Measurements from ENCODE around the gene GPR15.

Gene GPR15

DNA sequence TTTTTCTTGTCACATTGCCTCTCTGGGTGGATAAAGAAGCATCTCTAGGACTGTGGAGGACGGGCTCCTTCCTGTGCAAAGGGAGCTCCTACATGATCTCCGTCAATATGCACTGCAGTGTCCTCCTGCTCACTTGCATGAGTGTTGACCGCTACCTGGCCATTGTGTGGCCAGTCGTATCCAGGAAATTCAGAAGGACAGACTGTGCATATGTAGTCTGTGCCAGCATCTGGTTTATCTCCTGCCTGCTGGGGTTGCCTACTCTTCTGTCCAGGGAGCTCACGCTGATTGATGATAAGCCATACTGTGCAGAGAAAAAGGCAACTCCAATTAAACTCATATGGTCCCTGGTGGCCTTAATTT is 478 bp downstream of the GPR15 start:
- TF ChIP-seq, protein P1, sequence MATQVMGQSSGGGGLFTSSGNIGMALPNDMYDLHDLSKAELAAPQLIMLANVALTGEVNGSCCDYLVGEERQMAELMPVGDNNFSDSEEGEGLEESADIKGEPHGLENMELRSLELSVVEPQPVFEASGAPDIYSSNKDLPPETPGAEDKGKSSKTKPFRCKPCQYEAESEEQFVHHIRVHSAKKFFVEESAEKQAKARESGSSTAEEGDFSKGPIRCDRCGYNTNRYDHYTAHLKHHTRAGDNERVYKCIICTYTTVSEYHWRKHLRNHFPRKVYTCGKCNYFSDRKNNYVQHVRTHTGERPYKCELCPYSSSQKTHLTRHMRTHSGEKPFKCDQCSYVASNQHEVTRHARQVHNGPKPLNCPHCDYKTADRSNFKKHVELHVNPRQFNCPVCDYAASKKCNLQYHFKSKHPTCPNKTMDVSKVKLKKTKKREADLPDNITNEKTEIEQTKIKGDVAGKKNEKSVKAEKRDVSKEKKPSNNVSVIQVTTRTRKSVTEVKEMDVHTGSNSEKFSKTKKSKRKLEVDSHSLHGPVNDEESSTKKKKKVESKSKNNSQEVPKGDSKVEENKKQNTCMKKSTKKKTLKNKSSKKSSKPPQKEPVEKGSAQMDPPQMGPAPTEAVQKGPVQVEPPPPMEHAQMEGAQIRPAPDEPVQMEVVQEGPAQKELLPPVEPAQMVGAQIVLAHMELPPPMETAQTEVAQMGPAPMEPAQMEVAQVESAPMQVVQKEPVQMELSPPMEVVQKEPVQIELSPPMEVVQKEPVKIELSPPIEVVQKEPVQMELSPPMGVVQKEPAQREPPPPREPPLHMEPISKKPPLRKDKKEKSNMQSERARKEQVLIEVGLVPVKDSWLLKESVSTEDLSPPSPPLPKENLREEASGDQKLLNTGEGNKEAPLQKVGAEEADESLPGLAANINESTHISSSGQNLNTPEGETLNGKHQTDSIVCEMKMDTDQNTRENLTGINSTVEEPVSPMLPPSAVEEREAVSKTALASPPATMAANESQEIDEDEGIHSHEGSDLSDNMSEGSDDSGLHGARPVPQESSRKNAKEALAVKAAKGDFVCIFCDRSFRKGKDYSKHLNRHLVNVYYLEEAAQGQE (IDR thresholded peaks at IDR 0.05; ENCODE audit: insufficient replicate concordance, low read depth), result no peak
- TF ChIP-seq, protein P2, sequence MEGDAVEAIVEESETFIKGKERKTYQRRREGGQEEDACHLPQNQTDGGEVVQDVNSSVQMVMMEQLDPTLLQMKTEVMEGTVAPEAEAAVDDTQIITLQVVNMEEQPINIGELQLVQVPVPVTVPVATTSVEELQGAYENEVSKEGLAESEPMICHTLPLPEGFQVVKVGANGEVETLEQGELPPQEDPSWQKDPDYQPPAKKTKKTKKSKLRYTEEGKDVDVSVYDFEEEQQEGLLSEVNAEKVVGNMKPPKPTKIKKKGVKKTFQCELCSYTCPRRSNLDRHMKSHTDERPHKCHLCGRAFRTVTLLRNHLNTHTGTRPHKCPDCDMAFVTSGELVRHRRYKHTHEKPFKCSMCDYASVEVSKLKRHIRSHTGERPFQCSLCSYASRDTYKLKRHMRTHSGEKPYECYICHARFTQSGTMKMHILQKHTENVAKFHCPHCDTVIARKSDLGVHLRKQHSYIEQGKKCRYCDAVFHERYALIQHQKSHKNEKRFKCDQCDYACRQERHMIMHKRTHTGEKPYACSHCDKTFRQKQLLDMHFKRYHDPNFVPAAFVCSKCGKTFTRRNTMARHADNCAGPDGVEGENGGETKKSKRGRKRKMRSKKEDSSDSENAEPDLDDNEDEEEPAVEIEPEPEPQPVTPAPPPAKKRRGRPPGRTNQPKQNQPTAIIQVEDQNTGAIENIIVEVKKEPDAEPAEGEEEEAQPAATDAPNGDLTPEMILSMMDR (IDR thresholded peaks at IDR 0.05; ENCODE audit: insufficient read depth, low read length), result no peak
- TF ChIP-seq POLR2AphosphoS5 (IDR thresholded peaks at IDR 0.05; ENCODE audit: low read depth), result no peak
- TF ChIP-seq GABPA (IDR thresholded peaks at IDR 0.05; ENCODE audit: low read depth), result no peak
- no peak for TF ChIP-seq SPI1 (IDR thresholded peaks at IDR 0.05; ENCODE audit: borderline replicate concordance, low read depth)
- H3K27ac ChIP-seq (replicated peaks), result no peak overlapping the region
- no peak for DNase-seq (ENCODE audit: low read depth in 1 of 2, low spot score in 1 of 2)
- no peak overlapping the region for H3K4me3 ChIP-seq (replicated peaks; ENCODE audit: insufficient read depth, low read length)
- H3K27me3 ChIP-seq (ENCODE audit: insufficient read depth, poor library complexity, severe bottlenecking), result no peaks in the 10 kb centered on the region

DNA sequence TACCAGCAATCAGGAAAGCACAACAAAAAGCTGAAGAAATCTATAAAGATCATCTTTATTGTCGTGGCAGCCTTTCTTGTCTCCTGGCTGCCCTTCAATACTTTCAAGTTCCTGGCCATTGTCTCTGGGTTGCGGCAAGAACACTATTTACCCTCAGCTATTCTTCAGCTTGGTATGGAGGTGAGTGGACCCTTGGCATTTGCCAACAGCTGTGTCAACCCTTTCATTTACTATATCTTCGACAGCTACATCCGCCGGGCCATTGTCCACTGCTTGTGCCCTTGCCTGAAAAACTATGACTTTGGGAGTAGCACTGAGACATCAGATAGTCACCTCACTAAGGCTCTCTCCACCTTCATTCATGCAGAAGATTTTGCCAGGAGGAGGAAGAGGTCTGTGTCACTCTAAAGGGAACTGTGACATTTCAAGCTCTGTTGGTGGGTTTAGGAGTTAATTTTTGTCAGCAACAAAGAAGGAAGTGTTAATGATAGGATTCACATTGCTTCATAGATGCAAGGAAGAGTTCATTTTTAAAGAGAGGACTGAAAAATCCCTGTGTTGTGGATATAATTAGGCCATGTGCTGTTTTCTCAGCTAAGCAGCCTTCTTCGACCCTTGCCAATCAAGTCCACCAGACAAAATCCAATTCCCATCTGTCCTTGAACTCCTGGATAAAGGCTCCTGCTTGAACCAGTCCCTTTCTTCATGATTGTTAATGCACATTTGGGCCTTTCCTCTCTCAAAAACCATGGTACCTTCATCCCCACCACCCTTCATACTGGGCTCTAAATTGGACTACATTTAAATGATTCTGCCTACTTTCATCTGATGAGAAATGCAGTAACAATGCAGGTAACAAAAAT is 1.2 kb downstream of the GPR15 start:
- Histone ChIP-seq H3K27me3 (ENCODE audit: insufficient read depth, poor library complexity, severe bottlenecking) (no peaks in the 10 kb centered on the region), H3K4me3 (replicated peaks; ENCODE audit: insufficient read depth, low read length) (no peak overlapping the region), H3K27ac (replicated peaks) (no peak overlapping the region)
- DNase-seq (ENCODE audit: low read depth in 1 of 2, low spot score in 1 of 2), result no peak
- TF ChIP-seq, protein P1 (IDR thresholded peaks at IDR 0.05; ENCODE audit: insufficient replicate concordance, low read depth), result no peak
- no peak for TF ChIP-seq GABPA (IDR thresholded peaks at IDR 0.05; ENCODE audit: low read depth)
- peak; percentile 56; the same call in 1 of the 2 replicates for TF ChIP-seq SPI1 (IDR thresholded peaks at IDR 0.05; ENCODE audit: borderline replicate concordance, low read depth)
- TF ChIP-seq, protein P2 (IDR thresholded peaks at IDR 0.05; ENCODE audit: insufficient read depth, low read length), result no peak

DNA sequence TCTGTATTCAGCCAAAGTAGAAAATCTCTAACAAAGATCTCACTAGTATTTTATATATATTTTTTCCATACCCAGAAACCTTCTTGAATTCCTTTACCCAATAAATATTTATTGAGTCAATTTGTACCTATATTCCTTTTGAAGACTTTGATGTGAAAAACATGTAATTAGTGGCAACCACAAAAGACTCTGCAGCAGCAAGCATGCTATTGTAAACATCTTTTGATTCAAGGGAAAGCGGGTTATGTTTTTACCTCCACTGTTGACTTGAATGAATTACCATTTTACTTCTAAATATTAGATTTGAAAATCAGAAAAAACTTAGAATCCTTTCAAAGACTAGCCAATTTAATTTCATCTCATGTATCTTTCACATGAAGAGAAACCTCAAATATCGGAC is 2.4 kb downstream of the GPR15 start:
- TF ChIP-seq, protein P2 (IDR thresholded peaks at IDR 0.05; ENCODE audit: insufficient read depth, low read length), result no peak
- TF ChIP-seq SPI1 (IDR thresholded peaks at IDR 0.05; ENCODE audit: borderline replicate concordance, low read depth), result no peak
- TF ChIP-seq, protein P1 (IDR thresholded peaks at IDR 0.05; ENCODE audit: insufficient replicate concordance, low read depth), result no peak
- TF ChIP-seq POLR2AphosphoS5 (IDR thresholded peaks at IDR 0.05; ENCODE audit: low read depth), result no peak
- no peak for TF ChIP-seq GABPA (IDR thresholded peaks at IDR 0.05; ENCODE audit: low read depth)
- no peak overlapping the region for H3K4me3 ChIP-seq (replicated peaks; ENCODE audit: insufficient read depth, low read length)
- no peak overlapping the region for H3K27ac ChIP-seq (replicated peaks)
- DNase-seq (ENCODE audit: low read depth in 1 of 2, low spot score in 1 of 2), result no peak
- no peaks in the 10 kb centered on the region for H3K27me3 ChIP-seq (ENCODE audit: insufficient read depth, poor library complexity, severe bottlenecking)

Data from HL-60 (cell line).